22Rv1 (cell line): ENCODE data around the gene CTU2.

Experiments used
- CTCF ChIP-seq: fragments of 450-650 bp; IDR thresholded peaks from 2 replicates; pipeline ENCODE4 v1.5.1; 2017; ENCODE audit warnings: mild to moderate bottlenecking
- ZFX ChIP-seq: fragments of 450-650 bp; IDR thresholded peaks from 2 replicates; pipeline ENCODE4 v1.6.1; 2017; ENCODE audit warnings: antibody characterized with exemption, borderline replicate concordance

- TF ChIP-seq CTCF (no peak), ZFX (no peak)
Measured at GRCh38 chr16:88739139-88739976, 33.1 kb downstream of the CTU2 start.
